ENCODE measurements around the gene SNAP29.

SNAP29 gene

DNA sequence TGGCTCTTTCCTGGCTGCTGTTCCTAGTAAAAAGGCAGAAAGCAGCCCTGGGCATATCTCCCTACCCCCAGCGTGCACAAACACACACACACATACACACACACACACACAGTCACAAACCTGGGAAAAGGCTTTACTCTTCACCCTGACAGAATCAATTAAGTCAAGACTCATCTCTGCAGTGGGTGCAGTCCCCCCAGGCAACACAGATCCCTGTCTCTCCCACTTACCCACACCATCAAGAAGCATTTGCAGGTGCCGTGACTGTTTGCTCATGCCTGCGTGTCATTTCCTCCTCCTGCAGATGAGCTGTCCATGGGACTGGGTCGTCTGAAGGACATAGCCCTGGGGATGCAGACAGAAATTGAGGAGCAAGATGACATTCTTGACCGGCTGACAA is 28.6 kb downstream of the SNAP29 start:
- Histone ChIP-seq H3K9me3 (ENCODE audit: control insufficient read depth, insufficient read depth, low read depth, low read length) (no peaks in the 10 kb centered on the region), H3K4me3 (ENCODE audit: low read depth, low read length) (no peak overlapping the region), H3K4me1 (ENCODE audit: control insufficient read depth, insufficient read depth, low read length) (no peaks in the 10 kb centered on the region), H3K36me3 (ENCODE audit: control insufficient read depth in 2 of 2, insufficient read depth in 1 of 2, low read length in 2 of 2) (peaks cover 0 to 60% of the 10 kb centered on the region in 2 experiments; a peak in 2 of 3 replicates), H3K27ac (ENCODE audit: extremely low read depth, low read depth, low read length) (no peak overlapping the region)
- ChIA-PET CTCF (no interaction called here), POLR2A (no interaction called here)
- TF ChIP-seq, protein P1, sequence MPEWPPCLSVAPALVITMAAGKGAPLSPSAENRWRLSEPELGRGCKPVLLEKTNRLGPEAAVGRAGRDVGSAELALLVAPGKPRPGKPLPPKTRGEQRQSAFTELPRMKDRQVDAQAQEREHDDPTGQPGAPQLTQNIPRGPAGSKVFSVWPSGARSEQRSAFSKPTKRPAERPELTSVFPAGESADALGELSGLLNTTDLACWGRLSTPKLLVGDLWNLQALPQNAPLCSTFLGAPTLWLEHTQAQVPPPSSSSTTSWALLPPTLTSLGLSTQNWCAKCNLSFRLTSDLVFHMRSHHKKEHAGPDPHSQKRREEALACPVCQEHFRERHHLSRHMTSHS (tag by site-specific recombination; IDR thresholded peaks at IDR 0.05) = no peak
- TF ChIP-seq ZNF121 (tag by site-specific recombination; IDR thresholded peaks at IDR 0.05) = no peak
- TF ChIP-seq ZNF433 (tag by site-specific recombination; IDR thresholded peaks at IDR 0.05; ENCODE audit: low read depth) = no peak
- TF ChIP-seq ZNF19 (tag by site-specific recombination; IDR thresholded peaks at IDR 0.05; ENCODE audit: low read depth) = no peak
- TF ChIP-seq, protein P2, sequence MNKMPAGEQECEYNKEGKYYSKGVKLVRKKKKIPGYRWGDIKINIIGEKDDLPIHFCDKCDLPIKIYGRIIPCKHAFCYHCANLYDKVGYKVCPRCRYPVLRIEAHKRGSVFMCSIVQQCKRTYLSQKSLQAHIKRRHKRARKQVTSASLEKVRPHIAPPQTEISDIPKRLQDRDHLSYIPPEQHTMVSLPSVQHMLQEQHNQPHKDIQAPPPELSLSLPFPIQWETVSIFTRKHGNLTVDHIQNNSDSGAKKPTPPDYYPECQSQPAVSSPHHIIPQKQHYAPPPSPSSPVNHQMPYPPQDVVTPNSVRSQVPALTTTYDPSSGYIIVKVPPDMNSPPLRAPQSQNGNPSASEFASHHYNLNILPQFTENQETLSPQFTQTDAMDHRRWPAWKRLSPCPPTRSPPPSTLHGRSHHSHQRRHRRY (tag by site-specific recombination; IDR thresholded peaks at IDR 0.05) = no peak
- TF ChIP-seq, protein P3, sequence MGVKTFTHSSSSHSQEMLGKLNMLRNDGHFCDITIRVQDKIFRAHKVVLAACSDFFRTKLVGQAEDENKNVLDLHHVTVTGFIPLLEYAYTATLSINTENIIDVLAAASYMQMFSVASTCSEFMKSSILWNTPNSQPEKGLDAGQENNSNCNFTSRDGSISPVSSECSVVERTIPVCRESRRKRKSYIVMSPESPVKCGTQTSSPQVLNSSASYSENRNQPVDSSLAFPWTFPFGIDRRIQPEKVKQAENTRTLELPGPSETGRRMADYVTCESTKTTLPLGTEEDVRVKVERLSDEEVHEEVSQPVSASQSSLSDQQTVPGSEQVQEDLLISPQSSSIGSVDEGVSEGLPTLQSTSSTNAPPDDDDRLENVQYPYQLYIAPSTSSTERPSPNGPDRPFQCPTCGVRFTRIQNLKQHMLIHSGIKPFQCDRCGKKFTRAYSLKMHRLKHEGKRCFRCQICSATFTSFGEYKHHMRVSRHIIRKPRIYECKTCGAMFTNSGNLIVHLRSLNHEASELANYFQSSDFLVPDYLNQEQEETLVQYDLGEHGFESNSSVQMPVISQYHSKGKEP (tag by site-specific recombination; IDR thresholded peaks at IDR 0.05) = no peak
- no peak for TF ChIP-seq GFI1B (tag by site-specific recombination; IDR thresholded peaks at IDR 0.05)
- TF ChIP-seq ZNF571 (tag by site-specific recombination; IDR thresholded peaks at IDR 0.05) = no peak
- no peak for TF ChIP-seq ZXDB (tag by site-specific recombination; IDR thresholded peaks at IDR 0.05)
- TF ChIP-seq FEZF1 (tag by site-specific recombination; IDR thresholded peaks at IDR 0.05) = no peak
- TF ChIP-seq ZNF76 (tag by site-specific recombination; IDR thresholded peaks at IDR 0.05; ENCODE audit: borderline replicate concordance, low read depth) = no peak
- no peak for TF ChIP-seq ZNF501 (tag by site-specific recombination; IDR thresholded peaks at IDR 0.05)
- no peak for TF ChIP-seq GLIS2 (tag by site-specific recombination; IDR thresholded peaks at IDR 0.05)
- TF ChIP-seq ZNF555 (tag by site-specific recombination; conservative IDR thresholded peaks at IDR 0.05) = no peak
- no peak for TF ChIP-seq SETDB1 (IDR thresholded peaks at IDR 0.05; ENCODE audit: insufficient read length, low read length)
- no peak for TF ChIP-seq ZNF394 (tag by site-specific recombination; IDR thresholded peaks at IDR 0.05; ENCODE audit: borderline replicate concordance)
- no peak for TF ChIP-seq ZSCAN23 (tag by site-specific recombination; IDR thresholded peaks at IDR 0.05)

DNA sequence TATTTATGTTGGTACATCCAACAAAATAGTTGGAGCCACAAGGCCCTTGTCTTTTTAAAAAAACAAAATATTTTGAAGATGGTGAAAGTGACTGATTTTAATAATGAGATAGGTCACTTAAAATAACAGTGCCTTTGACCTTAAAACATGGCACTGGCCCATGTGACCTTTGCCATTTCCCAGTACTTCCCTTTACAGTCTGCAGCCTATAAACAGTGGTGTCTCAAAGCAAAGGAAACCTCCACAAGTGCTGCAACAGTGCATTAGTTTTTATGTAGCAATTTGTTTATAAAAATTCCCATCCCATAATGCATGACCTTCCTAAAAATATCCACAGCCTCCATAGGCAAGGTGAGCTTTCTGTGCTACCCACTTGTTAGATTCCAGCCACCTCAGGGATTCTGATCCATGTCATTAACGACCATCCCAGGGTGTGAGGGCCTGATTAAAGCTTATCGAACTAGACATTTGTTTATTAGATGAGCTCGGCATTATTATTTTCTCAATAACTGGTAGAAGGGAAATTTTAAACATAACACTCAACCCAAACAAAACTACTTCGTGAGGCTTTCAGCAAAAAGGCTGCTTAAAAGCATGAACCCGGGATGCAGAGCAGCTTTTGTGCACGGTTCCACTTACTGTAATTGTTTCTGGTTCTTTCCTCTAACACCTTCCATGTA is 30.4 kb downstream of the SNAP29 start:
- H3K9me3 ChIP-seq (ENCODE audit: control insufficient read depth, insufficient read depth, low read depth, low read length) = no peaks in the 10 kb centered on the region
- POLR2A ChIA-PET = no interaction called here
- H3K36me3 ChIP-seq (ENCODE audit: control insufficient read depth in 2 of 2, insufficient read depth in 1 of 2, low read length in 2 of 2) = peaks cover 0 to 44% of the 10 kb centered on the region in 2 experiments; a peak in 2 of 3 replicates
- CTCF ChIA-PET = interaction anchor here (0.6 to 0.8 kb wide), 3 partner anchors 12 to 27 kb away, joined by 3 to 5 read pairs (median 4); no protein-coding TSS in a partner anchor
- no peak overlapping the region for H3K4me3 ChIP-seq (ENCODE audit: low read depth, low read length)
- no peaks in the 10 kb centered on the region for H3K4me1 ChIP-seq (ENCODE audit: control insufficient read depth, insufficient read depth, low read length)
- H3K27ac ChIP-seq (ENCODE audit: extremely low read depth, low read depth, low read length) = no peak overlapping the region
- TF ChIP-seq SETDB1 (IDR thresholded peaks at IDR 0.05; ENCODE audit: insufficient read length, low read length) (no peak), ZNF121 (tag by site-specific recombination; IDR thresholded peaks at IDR 0.05) (no peak), ZNF274 (IDR thresholded peaks at IDR 0.05; ENCODE audit: low read length) (no peak), ZNF274 (tag by site-specific recombination; IDR thresholded peaks at IDR 0.05; ENCODE audit: borderline replicate concordance) (no peak), ZNF707 (tag by site-specific recombination; IDR thresholded peaks at IDR 0.05) (no peak), ZNF391 (tag by site-specific recombination; IDR thresholded peaks at IDR 0.05; ENCODE audit: borderline replicate concordance, low read depth) (no peak), ZNF701 (tag by site-specific recombination; IDR thresholded peaks at IDR 0.05) (no peak), ZFHX2 (tag by site-specific recombination; conservative IDR thresholded peaks at IDR 0.05) (no peak), ZNF776 (tag by site-specific recombination; IDR thresholded peaks at IDR 0.05; ENCODE audit: borderline replicate concordance) (no peak), ZNF596 (tag by site-specific recombination; IDR thresholded peaks at IDR 0.05) (no peak)
- TF ChIP-seq, protein P4, sequence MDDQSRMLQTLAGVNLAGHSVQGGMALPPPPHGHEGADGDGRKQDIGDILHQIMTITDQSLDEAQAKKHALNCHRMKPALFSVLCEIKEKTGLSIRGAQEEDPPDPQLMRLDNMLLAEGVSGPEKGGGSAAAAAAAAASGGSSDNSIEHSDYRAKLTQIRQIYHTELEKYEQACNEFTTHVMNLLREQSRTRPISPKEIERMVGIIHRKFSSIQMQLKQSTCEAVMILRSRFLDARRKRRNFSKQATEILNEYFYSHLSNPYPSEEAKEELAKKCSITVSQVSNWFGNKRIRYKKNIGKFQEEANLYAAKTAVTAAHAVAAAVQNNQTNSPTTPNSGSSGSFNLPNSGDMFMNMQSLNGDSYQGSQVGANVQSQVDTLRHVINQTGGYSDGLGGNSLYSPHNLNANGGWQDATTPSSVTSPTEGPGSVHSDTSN (CRISPR knock-in tag; IDR thresholded peaks at IDR 0.05) = no peak
- TF ChIP-seq, protein P5, sequence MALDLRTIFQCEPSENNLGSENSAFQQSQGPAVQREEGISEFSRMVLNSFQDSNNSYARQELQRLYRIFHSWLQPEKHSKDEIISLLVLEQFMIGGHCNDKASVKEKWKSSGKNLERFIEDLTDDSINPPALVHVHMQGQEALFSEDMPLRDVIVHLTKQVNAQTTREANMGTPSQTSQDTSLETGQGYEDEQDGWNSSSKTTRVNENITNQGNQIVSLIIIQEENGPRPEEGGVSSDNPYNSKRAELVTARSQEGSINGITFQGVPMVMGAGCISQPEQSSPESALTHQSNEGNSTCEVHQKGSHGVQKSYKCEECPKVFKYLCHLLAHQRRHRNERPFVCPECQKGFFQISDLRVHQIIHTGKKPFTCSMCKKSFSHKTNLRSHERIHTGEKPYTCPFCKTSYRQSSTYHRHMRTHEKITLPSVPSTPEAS (tag by site-specific recombination; IDR thresholded peaks at IDR 0.05) = no peak
- TF ChIP-seq, protein P6, sequence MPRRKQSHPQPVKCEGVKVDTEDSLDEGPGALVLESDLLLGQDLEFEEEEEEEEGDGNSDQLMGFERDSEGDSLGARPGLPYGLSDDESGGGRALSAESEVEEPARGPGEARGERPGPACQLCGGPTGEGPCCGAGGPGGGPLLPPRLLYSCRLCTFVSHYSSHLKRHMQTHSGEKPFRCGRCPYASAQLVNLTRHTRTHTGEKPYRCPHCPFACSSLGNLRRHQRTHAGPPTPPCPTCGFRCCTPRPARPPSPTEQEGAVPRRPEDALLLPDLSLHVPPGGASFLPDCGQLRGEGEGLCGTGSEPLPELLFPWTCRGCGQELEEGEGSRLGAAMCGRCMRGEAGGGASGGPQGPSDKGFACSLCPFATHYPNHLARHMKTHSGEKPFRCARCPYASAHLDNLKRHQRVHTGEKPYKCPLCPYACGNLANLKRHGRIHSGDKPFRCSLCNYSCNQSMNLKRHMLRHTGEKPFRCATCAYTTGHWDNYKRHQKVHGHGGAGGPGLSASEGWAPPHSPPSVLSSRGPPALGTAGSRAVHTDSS (tag by site-specific recombination; IDR thresholded peaks at IDR 0.05) = no peak
